Measurements from ENCODE around the gene COL26A1.
"Not testable (repeated sequence)": the region's sequence is repeated elsewhere in the genome, so short reads cannot be mapped to it uniquely, and the experiment has no call there.

Gene COL26A1

GRCh38 chr7:101434155-101434554 is 71.5 kb downstream of the COL26A1 start:
- not testable (repeated sequence) for H3K14ac ChIP-seq (ENCODE audit: low read length in 2 of 2); H3K9me3 ChIP-seq (ENCODE audit: control insufficient read depth, low read length); H3K18ac ChIP-seq (ENCODE audit: low read depth in 1 of 2, low read length in 2 of 2); H3K4me3 ChIP-seq (ENCODE audit: insufficient read depth in 1 of 2, low read depth in 1 of 2, low read length in 2 of 2); H3K4me2 ChIP-seq (ENCODE audit: low read length, poor library complexity, severe bottlenecking); H2AK5ac ChIP-seq (ENCODE audit: low read length, severe bottlenecking); H3K23ac ChIP-seq (ENCODE audit: low read length in 2 of 2); H4K91ac ChIP-seq (ENCODE audit: low read length); H3K79me1 ChIP-seq (replicated peaks; ENCODE audit: low read length, poor library complexity, severe bottlenecking); DNase-seq; H3K9ac ChIP-seq (ENCODE audit: low read length); H2BK120ac ChIP-seq (ENCODE audit: low read depth, low read length); H2BK5ac ChIP-seq (ENCODE audit: low read depth, low read length, poor library complexity, severe bottlenecking); H3K4ac ChIP-seq (ENCODE audit: low read depth in 1 of 2, low read length in 2 of 2); H2BK12ac ChIP-seq (ENCODE audit: low read length in 2 of 2); H2AFZ ChIP-seq (ENCODE audit: low read depth, low read length); H3K27ac ChIP-seq (ENCODE audit: low read length, poor library complexity, severe bottlenecking); H3K4me1 ChIP-seq (ENCODE audit: control insufficient read depth, insufficient read depth, low read depth, low read length); H4K8ac ChIP-seq (ENCODE audit: low read length); H3K36me3 ChIP-seq (ENCODE audit: control insufficient read depth in 1 of 2, insufficient read depth in 2 of 2, low read depth in 1 of 2, low read length in 2 of 2); H2BK15ac ChIP-seq (ENCODE audit: low read depth, poor library complexity, severe bottlenecking)
- peaks cover 50 to 70% of the 10 kb centered on the region in 2 experiments for H3K27me3 ChIP-seq (ENCODE audit: control insufficient read depth in 1 of 2, insufficient read depth in 1 of 2, low read length in 2 of 2)
- 90% methylated on average over 8 of the region's 8 CpGs for WGBS

- H3K18ac ChIP-seq (ENCODE audit: low read depth in 1 of 2, low read length in 2 of 2), result no peak overlapping the region
- H3K79me1 ChIP-seq (replicated peaks; ENCODE audit: low read length, poor library complexity, severe bottlenecking), result no peaks in the 10 kb centered on the region
- H3K36me3 ChIP-seq (ENCODE audit: control insufficient read depth in 1 of 2, insufficient read depth in 2 of 2, low read depth in 1 of 2, low read length in 2 of 2), result no peaks in the 10 kb centered on the region
- H3K4me2 ChIP-seq (ENCODE audit: low read length, poor library complexity, severe bottlenecking), result no peak overlapping the region
- H3K9me3 ChIP-seq (ENCODE audit: control insufficient read depth, low read length), result no peaks in the 10 kb centered on the region
- H2AFZ ChIP-seq (ENCODE audit: low read depth, low read length), result no peak overlapping the region
- no peak overlapping the region for H2BK5ac ChIP-seq (ENCODE audit: low read depth, low read length, poor library complexity, severe bottlenecking)
- no peak overlapping the region for H3K14ac ChIP-seq (ENCODE audit: low read length in 2 of 2)
- H4K91ac ChIP-seq (ENCODE audit: low read length), result no peak overlapping the region
- DNase-seq, result no peak
- peaks cover 50 to 72% of the 10 kb centered on the region in 2 experiments for H3K27me3 ChIP-seq (ENCODE audit: control insufficient read depth in 1 of 2, insufficient read depth in 1 of 2, low read length in 2 of 2)
- H3K4me1 ChIP-seq (ENCODE audit: control insufficient read depth, insufficient read depth, low read depth, low read length), result no peaks in the 10 kb centered on the region
- H2BK120ac ChIP-seq (ENCODE audit: low read depth, low read length), result no peak overlapping the region
- WGBS, result 57% methylated on average over 22 of the region's 22 CpGs
- no peak overlapping the region for H3K4ac ChIP-seq (ENCODE audit: low read depth in 1 of 2, low read length in 2 of 2)
- H4K8ac ChIP-seq (ENCODE audit: low read length), result no peak overlapping the region
- no peak overlapping the region for H2BK15ac ChIP-seq (ENCODE audit: low read depth, poor library complexity, severe bottlenecking)
- H3K9ac ChIP-seq (ENCODE audit: low read length), result no peak overlapping the region
- no peak overlapping the region for H2BK12ac ChIP-seq (ENCODE audit: low read length in 2 of 2)
- no peak overlapping the region for H3K4me3 ChIP-seq (ENCODE audit: insufficient read depth in 1 of 2, low read depth in 1 of 2, low read length in 2 of 2)
- H2AK5ac ChIP-seq (ENCODE audit: low read length, severe bottlenecking), result no peak overlapping the region
- no peak overlapping the region for H3K23ac ChIP-seq (ENCODE audit: low read length in 2 of 2)
- no peak overlapping the region for H3K27ac ChIP-seq (ENCODE audit: low read length, poor library complexity, severe bottlenecking)
Measured at GRCh38 chr7:101435461-101436220, 73.0 kb downstream of the COL26A1 start.

GRCh38 chr7:101436221-101436735 is 73.6 kb downstream of the COL26A1 start:
- Histone ChIP-seq H4K91ac (ENCODE audit: low read length) (peak overlapping the region; percentile 41), H3K23ac (ENCODE audit: low read length in 2 of 2) (no peak overlapping the region), H2BK12ac (ENCODE audit: low read length in 2 of 2) (no peak overlapping the region), H2BK15ac (ENCODE audit: low read depth, poor library complexity, severe bottlenecking) (no peak overlapping the region), H3K18ac (ENCODE audit: low read depth in 1 of 2, low read length in 2 of 2) (no peak overlapping the region), H3K79me1 (replicated peaks; ENCODE audit: low read length, poor library complexity, severe bottlenecking) (no peaks in the 10 kb centered on the region), H2AFZ (ENCODE audit: low read depth, low read length) (no peak overlapping the region), H3K4ac (ENCODE audit: low read depth in 1 of 2, low read length in 2 of 2) (no peak overlapping the region), H2BK5ac (ENCODE audit: low read depth, low read length, poor library complexity, severe bottlenecking) (no peak overlapping the region), H3K4me1 (ENCODE audit: control insufficient read depth, insufficient read depth, low read depth, low read length) (no peaks in the 10 kb centered on the region), H3K9me3 (ENCODE audit: control insufficient read depth, low read length) (no peaks in the 10 kb centered on the region), H3K36me3 (ENCODE audit: control insufficient read depth in 1 of 2, insufficient read depth in 2 of 2, low read depth in 1 of 2, low read length in 2 of 2) (no peaks in the 10 kb centered on the region), H3K4me3 (ENCODE audit: insufficient read depth in 1 of 2, low read depth in 1 of 2, low read length in 2 of 2) (no peak overlapping the region), H3K4me2 (ENCODE audit: low read length, poor library complexity, severe bottlenecking) (no peak overlapping the region), H2AK5ac (ENCODE audit: low read length, severe bottlenecking) (no peak overlapping the region), H3K9ac (ENCODE audit: low read length) (no peak overlapping the region), H4K8ac (ENCODE audit: low read length) (no peak overlapping the region), H3K14ac (ENCODE audit: low read length in 2 of 2) (no peak overlapping the region), H3K27me3 (ENCODE audit: control insufficient read depth in 1 of 2, insufficient read depth in 1 of 2, low read length in 2 of 2) (peaks cover 50 to 69% of the 10 kb centered on the region in 2 experiments), H3K27ac (ENCODE audit: low read length, poor library complexity, severe bottlenecking) (no peak overlapping the region), H2BK120ac (ENCODE audit: low read depth, low read length) (no peak overlapping the region)
- DNase-seq, result no peak
- WGBS, result 77% methylated on average over 12 of the region's 15 CpGs

GRCh38 chr7:101436857-101437576 is 74.3 kb downstream of the COL26A1 start:
- Histone ChIP-seq H3K27ac (ENCODE audit: low read length, poor library complexity, severe bottlenecking) (no peak overlapping the region), H3K4ac (ENCODE audit: low read depth in 1 of 2, low read length in 2 of 2) (no peak overlapping the region), H2BK120ac (ENCODE audit: low read depth, low read length) (no peak overlapping the region), H4K8ac (ENCODE audit: low read length) (no peak overlapping the region), H4K91ac (ENCODE audit: low read length) (no peak overlapping the region), H3K9ac (ENCODE audit: low read length) (no peak overlapping the region), H3K18ac (ENCODE audit: low read depth in 1 of 2, low read length in 2 of 2) (no peak overlapping the region), H2BK12ac (ENCODE audit: low read length in 2 of 2) (no peak overlapping the region), H2AFZ (ENCODE audit: low read depth, low read length) (no peak overlapping the region), H3K36me3 (ENCODE audit: control insufficient read depth in 1 of 2, insufficient read depth in 2 of 2, low read depth in 1 of 2, low read length in 2 of 2) (no peaks in the 10 kb centered on the region), H3K79me1 (replicated peaks; ENCODE audit: low read length, poor library complexity, severe bottlenecking) (no peaks in the 10 kb centered on the region), H3K4me3 (ENCODE audit: insufficient read depth in 1 of 2, low read depth in 1 of 2, low read length in 2 of 2) (no peak overlapping the region), H2BK15ac (ENCODE audit: low read depth, poor library complexity, severe bottlenecking) (no peak overlapping the region), H3K27me3 (ENCODE audit: control insufficient read depth in 1 of 2, insufficient read depth in 1 of 2, low read length in 2 of 2) (peaks cover 57 to 71% of the 10 kb centered on the region in 2 experiments), H2AK5ac (ENCODE audit: low read length, severe bottlenecking) (no peak overlapping the region), H2BK5ac (ENCODE audit: low read depth, low read length, poor library complexity, severe bottlenecking) (no peak overlapping the region), H3K23ac (ENCODE audit: low read length in 2 of 2) (no peak overlapping the region), H3K9me3 (ENCODE audit: control insufficient read depth, low read length) (no peaks in the 10 kb centered on the region), H3K4me2 (ENCODE audit: low read length, poor library complexity, severe bottlenecking) (no peak overlapping the region), H3K14ac (ENCODE audit: low read length in 2 of 2) (peak overlapping the region in 1 of 2 experiments; percentile 24), H3K4me1 (ENCODE audit: control insufficient read depth, insufficient read depth, low read depth, low read length) (no peaks in the 10 kb centered on the region)
- WGBS, result 72% methylated on average over 19 of the region's 19 CpGs
- no peak for DNase-seq

All from mesenchymal stem cell (in vitro differentiated cells and primary cell).